HG03097 (cell line): Measurements from ENCODE around the gene CANT1.

Experiments
- ATAC-seq: cut with Tn5 transposase; IDR thresholded peaks from one replicate; pipeline ENCODE4 v1.9.1; 2021; ENCODE audit not compliant: unreplicated experiment, low FRiP score

CANT1 gene

DNA sequence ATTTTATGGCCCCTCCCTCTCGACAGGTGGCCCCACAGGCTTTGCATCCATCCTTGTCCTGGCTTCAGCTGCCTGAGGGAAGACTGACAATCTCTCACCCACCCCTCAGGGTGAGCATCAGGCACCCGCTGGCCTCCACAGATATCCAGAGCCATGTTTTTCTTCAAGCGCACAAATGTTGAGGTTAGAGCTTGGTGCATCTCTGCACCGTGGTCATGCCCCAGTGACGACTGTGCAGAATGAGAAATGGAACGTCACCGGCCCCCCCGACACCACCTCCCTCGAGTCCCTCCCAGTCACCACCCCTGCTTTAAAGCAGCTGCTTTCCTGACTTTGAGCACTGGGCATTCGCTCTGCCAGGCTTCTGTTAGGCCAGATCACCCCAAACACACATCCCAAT is 64.6 kb downstream of the CANT1 start:
- ATAC-seq = no peak

DNA sequence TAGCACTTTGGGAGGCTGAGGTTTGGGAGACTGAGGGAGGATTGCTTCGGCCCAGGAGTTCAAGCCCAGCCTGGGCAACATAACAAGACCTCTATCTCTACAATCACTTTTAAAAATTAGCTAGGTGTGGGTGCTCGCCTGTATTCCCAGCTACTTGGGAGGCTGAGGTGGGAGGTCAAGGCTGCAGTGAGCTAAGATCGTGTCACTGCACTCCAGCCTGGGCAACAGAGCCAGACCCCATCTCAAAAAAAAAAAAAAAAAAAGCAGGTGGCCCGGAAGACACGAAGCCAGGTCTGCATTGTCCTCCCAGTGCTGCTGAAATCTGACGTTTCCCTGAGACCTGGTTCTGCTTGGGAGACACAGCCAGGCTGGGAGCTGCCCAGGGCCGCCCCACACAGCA is 65.5 kb downstream of the CANT1 start:
- no peak for ATAC-seq
